ENCODE measurements around the gene MED8. TPM values are rescaled to one million over a fixed set of nuclear protein-coding genes. Genes with fewer than 3 reads are reported as not detected.

Gene MED8
- total and polyA plus RNA-seq, 3 experiments from 2014 or later: 36.7 to 41.3 (median 40.5) TPM

- CTCF ChIA-PET: no interaction called here
- H3K36me3 ChIP-seq (ENCODE audit: insufficient read depth, low read length): peaks cover 37% of the 10 kb centered on the region
- H3K9me3 Mint-ChIP-seq: no peaks in the 10 kb centered on the region
- H3K9me3 ChIP-seq (ENCODE audit: low read length): no peaks in the 10 kb centered on the region
- H3K27me3 ChIP-seq (ENCODE audit: insufficient read depth, low read length, poor library complexity, severe bottlenecking): no peaks in the 10 kb centered on the region
- POLR2A ChIA-PET: no interaction called here
- no peaks in the 10 kb centered on the region for H3K4me1 Mint-ChIP-seq
- peak in 1 of 5 donors; percentile 26 for DNase-seq
- no peak overlapping the region for H3K27ac ChIP-seq (ENCODE audit: low read depth, low read length)
- no peak overlapping the region for H3K4me3 ChIP-seq (ENCODE audit: low read length)
- peak overlapping the region in 2 of 8 donors; percentile 0 to 30 for H3K27ac Mint-ChIP-seq
- peaks cover 9 to 90% (median 20%) of the 10 kb centered on the region in 3 donors for H3K36me3 Mint-ChIP-seq
- no peaks in the 10 kb centered on the region for H3K4me1 ChIP-seq (ENCODE audit: insufficient read depth, low read length)
- no peak overlapping the region for H3K4me3 Mint-ChIP-seq
- H3K27me3 Mint-ChIP-seq: no peaks in the 10 kb centered on the region
Observed at GRCh38 chr1:43434256-43434655, 44.7 kb upstream of the MED8 start.

GRCh38 chr1:43432907-43433306 is 43.3 kb upstream of the MED8 start:
- CTCF ChIA-PET: interaction anchor here (1.2 kb wide), 1 partner anchor 18 kb away, joined by 3 read pairs; no protein-coding TSS in a partner anchor
- POLR2A ChIA-PET: no interaction called here
- H3K9me3 ChIP-seq (ENCODE audit: low read length): no peaks in the 10 kb centered on the region
- Mint-ChIP-seq H3K9me3 (no peaks in the 10 kb centered on the region), H3K27ac (peak overlapping the region in 2 of 8 donors; percentile 29 to 36), H3K4me3 (no peak overlapping the region), H3K4me1 (no peaks in the 10 kb centered on the region), H3K27me3 (no peaks in the 10 kb centered on the region), H3K36me3 (peaks cover 14 to 90% (median 18%) of the 10 kb centered on the region in 3 donors)
- no peaks in the 10 kb centered on the region for H3K27me3 ChIP-seq (ENCODE audit: insufficient read depth, low read length, poor library complexity, severe bottlenecking)
- H3K4me1 ChIP-seq (ENCODE audit: insufficient read depth, low read length): no peaks in the 10 kb centered on the region
- no peak overlapping the region for H3K27ac ChIP-seq (ENCODE audit: low read depth, low read length)
- DNase-seq: peak in 1 of 5 donors; percentile 33
- H3K4me3 ChIP-seq (ENCODE audit: low read length): no peak overlapping the region
- H3K36me3 ChIP-seq (ENCODE audit: insufficient read depth, low read length): peaks cover 48% of the 10 kb centered on the region

GRCh38 chr1:43432171-43432860 is 42.7 kb upstream of the MED8 start:
- Mint-ChIP-seq H3K4me1 (no peaks in the 10 kb centered on the region), H3K9me3 (no peaks in the 10 kb centered on the region), H3K36me3 (peaks cover 14 to 90% (median 21%) of the 10 kb centered on the region in 3 donors), H3K4me3 (no peak overlapping the region), H3K27me3 (no peaks in the 10 kb centered on the region), H3K27ac (peak overlapping the region in 2 of 8 donors; percentile 29 to 36)
- POLR2A ChIA-PET: no interaction called here
- CTCF ChIA-PET: interaction anchor here (1.2 kb wide), 1 partner anchor 18 kb away, joined by 3 read pairs; no protein-coding TSS in a partner anchor
- no peak for DNase-seq
- peaks cover 53% of the 10 kb centered on the region for H3K36me3 ChIP-seq (ENCODE audit: insufficient read depth, low read length)
- H3K4me1 ChIP-seq (ENCODE audit: insufficient read depth, low read length): no peaks in the 10 kb centered on the region
- no peak overlapping the region for H3K4me3 ChIP-seq (ENCODE audit: low read length)
- H3K9me3 ChIP-seq (ENCODE audit: low read length): no peaks in the 10 kb centered on the region
- H3K27me3 ChIP-seq (ENCODE audit: insufficient read depth, low read length, poor library complexity, severe bottlenecking): no peaks in the 10 kb centered on the region
- no peak overlapping the region for H3K27ac ChIP-seq (ENCODE audit: low read depth, low read length)

GRCh38 chr1:43431676-43432075 is 42.1 kb upstream of the MED8 start:
- Mint-ChIP-seq H3K27me3 (no peaks in the 10 kb centered on the region), H3K4me1 (peaks cover 0 to 2% (median 0%) of the 10 kb centered on the region in 3 donors), H3K4me3 (no peak overlapping the region), H3K36me3 (peaks cover 16 to 93% (median 26%) of the 10 kb centered on the region in 3 donors), H3K9me3 (no peaks in the 10 kb centered on the region), H3K27ac (peak overlapping the region in 1 of 8 donors; percentile 86)
- no peak for DNase-seq
- Histone ChIP-seq H3K4me3 (ENCODE audit: low read length) (no peak overlapping the region), H3K27me3 (ENCODE audit: insufficient read depth, low read length, poor library complexity, severe bottlenecking) (no peaks in the 10 kb centered on the region), H3K27ac (ENCODE audit: low read depth, low read length) (no peak overlapping the region), H3K9me3 (ENCODE audit: low read length) (no peaks in the 10 kb centered on the region), H3K4me1 (ENCODE audit: insufficient read depth, low read length) (no peaks in the 10 kb centered on the region), H3K36me3 (ENCODE audit: insufficient read depth, low read length) (peaks cover 55% of the 10 kb centered on the region)
- CTCF ChIA-PET: no interaction called here
- POLR2A ChIA-PET: no interaction called here

GRCh38 chr1:43430831-43431230 is 41.2 kb upstream of the MED8 start:
- POLR2A ChIA-PET: no interaction called here
- Mint-ChIP-seq H3K27me3 (no peaks in the 10 kb centered on the region), H3K4me1 (peaks cover 0 to 2% (median 0%) of the 10 kb centered on the region in 3 donors), H3K36me3 (peaks cover 17 to 96% (median 26%) of the 10 kb centered on the region in 3 donors), H3K9me3 (no peaks in the 10 kb centered on the region), H3K27ac (peak overlapping the region in 2 of 8 donors; percentile 40 to 76), H3K4me3 (no peak overlapping the region)
- no peak overlapping the region for H3K4me3 ChIP-seq (ENCODE audit: low read length)
- no peaks in the 10 kb centered on the region for H3K9me3 ChIP-seq (ENCODE audit: low read length)
- no peaks in the 10 kb centered on the region for H3K27me3 ChIP-seq (ENCODE audit: insufficient read depth, low read length, poor library complexity, severe bottlenecking)
- peaks cover 63% of the 10 kb centered on the region for H3K36me3 ChIP-seq (ENCODE audit: insufficient read depth, low read length)
- H3K4me1 ChIP-seq (ENCODE audit: insufficient read depth, low read length): no peaks in the 10 kb centered on the region
- CTCF ChIA-PET: no interaction called here
- DNase-seq: no peak
- no peak overlapping the region for H3K27ac ChIP-seq (ENCODE audit: low read depth, low read length)

- Histone ChIP-seq H3K36me3 (ENCODE audit: insufficient read depth, low read length) (peaks cover 74% of the 10 kb centered on the region), H3K9me3 (ENCODE audit: low read length) (no peaks in the 10 kb centered on the region), H3K4me3 (ENCODE audit: low read length) (no peak overlapping the region), H3K27ac (ENCODE audit: low read depth, low read length) (no peak overlapping the region), H3K4me1 (ENCODE audit: insufficient read depth, low read length) (no peaks in the 10 kb centered on the region), H3K27me3 (ENCODE audit: insufficient read depth, low read length, poor library complexity, severe bottlenecking) (no peaks in the 10 kb centered on the region)
- H3K27ac Mint-ChIP-seq: peak overlapping the region in 1 of 8 donors; percentile 40
- H3K4me3 Mint-ChIP-seq: no peak overlapping the region
- ChIA-PET POLR2A (no interaction called here), CTCF (no interaction called here)
- H3K4me1 Mint-ChIP-seq: peaks cover 0 to 2% (median 0%) of the 10 kb centered on the region in 3 donors
- H3K36me3 Mint-ChIP-seq: peaks cover 19 to 97% (median 21%) of the 10 kb centered on the region in 3 donors
- no peaks in the 10 kb centered on the region for H3K27me3 Mint-ChIP-seq
- no peak for DNase-seq
- no peaks in the 10 kb centered on the region for H3K9me3 Mint-ChIP-seq
Observed at GRCh38 chr1:43427941-43428340, 38.3 kb upstream of the MED8 start.

GRCh38 chr1:43427524-43427923 is 37.9 kb upstream of the MED8 start:
- no peaks in the 10 kb centered on the region for H3K27me3 ChIP-seq (ENCODE audit: insufficient read depth, low read length, poor library complexity, severe bottlenecking)
- no peak overlapping the region for H3K4me3 Mint-ChIP-seq
- peaks cover 0 to 2% (median 0%) of the 10 kb centered on the region in 3 donors for H3K4me1 Mint-ChIP-seq
- no peak overlapping the region for H3K27ac ChIP-seq (ENCODE audit: low read depth, low read length)
- DNase-seq: no peak
- peaks cover 19 to 96% (median 21%) of the 10 kb centered on the region in 3 donors for H3K36me3 Mint-ChIP-seq
- H3K9me3 ChIP-seq (ENCODE audit: low read length): no peaks in the 10 kb centered on the region
- ChIA-PET POLR2A (no interaction called here), CTCF (interaction anchor here (0.5 to 0.9 kb wide), 2 partner anchors 13 to 354 kb away, joined by 3 read pairs; no protein-coding TSS in a partner anchor)
- no peaks in the 10 kb centered on the region for H3K4me1 ChIP-seq (ENCODE audit: insufficient read depth, low read length)
- H3K27ac Mint-ChIP-seq: peak overlapping the region in 1 of 8 donors; percentile 40
- no peak overlapping the region for H3K4me3 ChIP-seq (ENCODE audit: low read length)
- H3K36me3 ChIP-seq (ENCODE audit: insufficient read depth, low read length): peaks cover 70% of the 10 kb centered on the region
- no peaks in the 10 kb centered on the region for H3K27me3 Mint-ChIP-seq
- H3K9me3 Mint-ChIP-seq: no peaks in the 10 kb centered on the region

GRCh38 chr1:43426221-43426620 is 36.6 kb upstream of the MED8 start:
- Histone ChIP-seq H3K4me3 (ENCODE audit: low read length) (no peak overlapping the region), H3K27ac (ENCODE audit: low read depth, low read length) (no peak overlapping the region), H3K27me3 (ENCODE audit: insufficient read depth, low read length, poor library complexity, severe bottlenecking) (no peaks in the 10 kb centered on the region), H3K36me3 (ENCODE audit: insufficient read depth, low read length) (peaks cover 69% of the 10 kb centered on the region), H3K9me3 (ENCODE audit: low read length) (no peaks in the 10 kb centered on the region), H3K4me1 (ENCODE audit: insufficient read depth, low read length) (no peaks in the 10 kb centered on the region)
- H3K36me3 Mint-ChIP-seq: peaks cover 14 to 95% (median 17%) of the 10 kb centered on the region in 3 donors
- no peaks in the 10 kb centered on the region for H3K9me3 Mint-ChIP-seq
- H3K4me1 Mint-ChIP-seq: peaks cover 0 to 2% (median 0%) of the 10 kb centered on the region in 3 donors
- CTCF ChIA-PET: no interaction called here
- H3K4me3 Mint-ChIP-seq: no peak overlapping the region
- POLR2A ChIA-PET: no interaction called here
- no peak overlapping the region for H3K27ac Mint-ChIP-seq
- no peak for DNase-seq
- peaks cover 0 to 2% of the 10 kb centered on the region in 2 donors for H3K27me3 Mint-ChIP-seq

Measured in CD8-positive, alpha-beta memory T cell (primary cell).